Astrocyte (in vitro differentiated cells and primary cell): ENCODE data around the gene SCYGR1. TPM values are rescaled to one million over a fixed set of nuclear protein-coding genes. Genes with fewer than 3 reads are reported as not detected.

ENCODE experiments used
- DNase-seq: peaks from one replicate; pipeline ENCODE4 v3.0.0-alpha.2; 2010; ENCODE audit warnings: low read depth
- FAIRE-seq: peaks from 2 replicates; lab custom pipeline; 2011; peaks lifted over from hg19 to GRCh38; lab: Jason Lieb, UNC
- H2AFZ ChIP-seq: 2 replicates; pipeline ENCODE4 v1.6.0; 2012; ENCODE audit warnings: low read depth, low read length, inconsistent platforms
- H3K27ac ChIP-seq: 2 replicates; pipeline ENCODE4 v1.5.1; 2011; ENCODE audit warnings: low read depth, low read length, inconsistent platforms
- H3K27me3 ChIP-seq: 2 replicates; pipeline ENCODE4 v1.6.0; 2011; ENCODE audit warnings: low read length, inconsistent platforms; ENCODE audit not compliant: insufficient read depth
- H3K36me3 ChIP-seq: 2 replicates; pipeline ENCODE4 v1.5.1; 2011; ENCODE audit warnings: low read length, inconsistent platforms; ENCODE audit not compliant: insufficient read depth
- H3K4me1 ChIP-seq: 2 replicates; pipeline ENCODE4 v1.5.1; 2011; ENCODE audit warnings: low read length, inconsistent platforms; ENCODE audit not compliant: insufficient read depth
- H3K4me2 ChIP-seq: 2 replicates; pipeline ENCODE4 v1.6.0; 2012; ENCODE audit warnings: low read length, inconsistent platforms
- H3K4me3 ChIP-seq: 2 replicates; pipeline ENCODE4 v1.5.1; 2011; ENCODE audit warnings: low read depth, mild to moderate bottlenecking, low read length, inconsistent platforms; ENCODE audit not compliant: insufficient read depth
- H3K79me2 ChIP-seq: 2 replicates; pipeline ENCODE4 v1.6.0; 2012; ENCODE audit warnings: mild to moderate bottlenecking, low read length, inconsistent platforms; ENCODE audit not compliant: insufficient read depth
- H3K9ac ChIP-seq: 2 replicates; pipeline ENCODE4 v1.6.0; 2012; ENCODE audit warnings: mild to moderate bottlenecking, low read length, inconsistent platforms
- H3K9me3 ChIP-seq: 2 replicates; pipeline ENCODE4 v1.5.1; 2012; ENCODE audit warnings: low read depth, mild to moderate bottlenecking, low read length, inconsistent platforms; ENCODE audit not compliant: insufficient read depth
- H4K20me1 ChIP-seq: 2 replicates; pipeline ENCODE4 v1.6.0; 2012; ENCODE audit warnings: low read length, inconsistent platforms; ENCODE audit not compliant: insufficient read depth
- H3K27ac Mint-ChIP-seq: one replicate; pipeline ENCODE4 v1.8.0; 2021; ENCODE audit warnings: mild to moderate bottlenecking, mixed read lengths; ENCODE audit not compliant: unreplicated experiment
- H3K27me3 Mint-ChIP-seq: one replicate; pipeline ENCODE4 v1.8.0; 2021; ENCODE audit warnings: low read depth, mixed read lengths; ENCODE audit not compliant: unreplicated experiment
- H3K36me3 Mint-ChIP-seq: one replicate; pipeline ENCODE4 v1.8.0; 2021; ENCODE audit warnings: low read depth, mixed read lengths; ENCODE audit not compliant: unreplicated experiment
- H3K4me1 Mint-ChIP-seq: one replicate; pipeline ENCODE4 v1.8.0; 2021; ENCODE audit warnings: low read depth, mixed read lengths; ENCODE audit not compliant: unreplicated experiment
- H3K4me3 Mint-ChIP-seq: one replicate; pipeline ENCODE4 v1.8.0; 2021; ENCODE audit warnings: mild to moderate bottlenecking, moderate library complexity, mixed read lengths; ENCODE audit not compliant: unreplicated experiment
- H3K9me3 Mint-ChIP-seq: one replicate; pipeline ENCODE4 v1.8.0; 2021; ENCODE audit warnings: mild to moderate bottlenecking, mixed read lengths; ENCODE audit not compliant: unreplicated experiment
- CTCF ChIP-seq: IDR thresholded peaks from 2 replicates; pipeline ENCODE4 v1.5.1; 2011; ENCODE audit warnings: low read depth, mild to moderate bottlenecking, inconsistent platforms, low read length, moderate library complexity; ENCODE audit not compliant: insufficient read depth
- EZH2 ChIP-seq: IDR thresholded peaks from 2 replicates; pipeline ENCODE4 v1.6.1; 2012; ENCODE audit warnings: mild to moderate bottlenecking, low read length, inconsistent platforms; ENCODE audit not compliant: insufficient read depth
- total RNA-seq: library from RNA; stranded (reverse); gene quantifications from 2 replicates; pipeline ENCODE4 v1.2.1, GENCODE V29; 2021

Gene SCYGR1
- total RNA-seq, 1 donor from 2014 or later: not detected

- Histone ChIP-seq H3K36me3 (no peaks in the 10 kb centered on the region), H3K9me3 (no peaks in the 10 kb centered on the region), H4K20me1 (no peaks in the 10 kb centered on the region), H3K79me2 (no peaks in the 10 kb centered on the region), H3K27ac (no peak overlapping the region), H3K27me3 (no peaks in the 10 kb centered on the region), H2AFZ (no peak overlapping the region), H3K4me3 (no peak overlapping the region), H3K9ac (no peak overlapping the region), H3K4me1 (no peaks in the 10 kb centered on the region), H3K4me2 (no peak overlapping the region)
- no peaks in the 10 kb centered on the region for H3K27me3 Mint-ChIP-seq
- H3K9me3 Mint-ChIP-seq: no peaks in the 10 kb centered on the region
- H3K27ac Mint-ChIP-seq: no peak overlapping the region
- no peaks in the 10 kb centered on the region for H3K36me3 Mint-ChIP-seq
- H3K4me1 Mint-ChIP-seq: no peaks in the 10 kb centered on the region
- DNase-seq (no peak), FAIRE-seq (no peak)
- TF ChIP-seq CTCF: no peak
- no peak for TF ChIP-seq EZH2
- H3K4me3 Mint-ChIP-seq: no peak overlapping the region
Observed at GRCh38 chr2:227395556-227395955, 7.8 kb upstream of the SCYGR1 start.

- H3K27me3 Mint-ChIP-seq: no peaks in the 10 kb centered on the region
- H3K4me3 Mint-ChIP-seq: no peak overlapping the region
- no peaks in the 10 kb centered on the region for H3K36me3 Mint-ChIP-seq
- TF ChIP-seq EZH2: no peak
- TF ChIP-seq CTCF: no peak
- Histone ChIP-seq H3K4me3 (no peak overlapping the region), H3K36me3 (no peaks in the 10 kb centered on the region), H3K9me3 (no peaks in the 10 kb centered on the region), H3K79me2 (no peaks in the 10 kb centered on the region), H3K4me2 (no peak overlapping the region), H2AFZ (no peak overlapping the region), H3K27ac (no peak overlapping the region), H4K20me1 (no peaks in the 10 kb centered on the region), H3K9ac (no peak overlapping the region), H3K27me3 (no peaks in the 10 kb centered on the region), H3K4me1 (no peaks in the 10 kb centered on the region)
- FAIRE-seq (no peak), DNase-seq (no peak)
- H3K4me1 Mint-ChIP-seq: no peaks in the 10 kb centered on the region
- no peaks in the 10 kb centered on the region for H3K9me3 Mint-ChIP-seq
- no peak overlapping the region for H3K27ac Mint-ChIP-seq
Observed at GRCh38 chr2:227394401-227394800, 6.7 kb upstream of the SCYGR1 start.

- Histone ChIP-seq H4K20me1 (no peaks in the 10 kb centered on the region), H3K36me3 (no peaks in the 10 kb centered on the region), H2AFZ (no peak overlapping the region), H3K9me3 (no peaks in the 10 kb centered on the region), H3K4me2 (no peak overlapping the region), H3K27me3 (peaks cover 3% of the 10 kb centered on the region), H3K4me1 (peaks cover 2% of the 10 kb centered on the region), H3K9ac (no peak overlapping the region), H3K79me2 (no peaks in the 10 kb centered on the region), H3K27ac (no peak overlapping the region), H3K4me3 (no peak overlapping the region)
- Mint-ChIP-seq H3K27ac (no peak overlapping the region), H3K4me3 (no peak overlapping the region), H3K4me1 (no peaks in the 10 kb centered on the region), H3K9me3 (no peaks in the 10 kb centered on the region), H3K36me3 (no peaks in the 10 kb centered on the region), H3K27me3 (no peaks in the 10 kb centered on the region)
- no peak for FAIRE-seq
- TF ChIP-seq EZH2 (no peak), CTCF (no peak)
- DNase-seq: no peak
Observed at GRCh38 chr2:227390468-227391256, 2.9 kb upstream of the SCYGR1 start.
